Measurements from ENCODE around the gene MMP15.

MMP15 gene

DNA sequence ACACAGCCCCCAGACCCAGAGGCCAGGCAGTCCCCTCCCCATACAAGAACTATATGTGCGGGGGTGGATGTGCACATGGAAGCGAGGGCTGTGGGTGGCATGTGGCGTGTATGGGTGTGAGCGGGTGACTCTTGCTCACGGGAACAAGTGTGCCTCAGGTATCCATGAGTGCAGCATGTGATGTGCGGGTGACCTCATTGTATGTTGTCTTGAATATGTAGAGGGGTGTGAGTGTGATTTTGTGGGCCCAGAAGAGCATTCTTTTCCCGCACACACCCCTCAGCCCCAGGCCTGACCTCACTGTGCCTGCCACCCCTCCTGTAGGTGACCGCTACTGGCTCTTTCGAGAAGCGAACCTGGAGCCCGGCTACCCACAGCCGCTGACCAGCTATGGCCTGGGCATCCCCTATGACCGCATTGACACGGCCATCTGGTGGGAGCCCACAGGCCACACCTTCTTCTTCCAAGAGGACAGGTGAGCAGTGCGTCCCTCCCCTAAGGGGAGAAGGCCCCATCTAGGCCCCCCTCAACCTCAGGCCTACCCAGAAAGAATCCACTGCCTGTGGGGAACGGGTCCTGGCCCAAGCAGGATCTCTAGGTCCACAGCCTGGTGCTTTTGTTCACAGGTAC lies 17.4 kb downstream of the MMP15 start:
- DNase-seq (ENCODE audit: insufficient read length, low spot score) = no peak
- TF ChIP-seq, protein P1, sequence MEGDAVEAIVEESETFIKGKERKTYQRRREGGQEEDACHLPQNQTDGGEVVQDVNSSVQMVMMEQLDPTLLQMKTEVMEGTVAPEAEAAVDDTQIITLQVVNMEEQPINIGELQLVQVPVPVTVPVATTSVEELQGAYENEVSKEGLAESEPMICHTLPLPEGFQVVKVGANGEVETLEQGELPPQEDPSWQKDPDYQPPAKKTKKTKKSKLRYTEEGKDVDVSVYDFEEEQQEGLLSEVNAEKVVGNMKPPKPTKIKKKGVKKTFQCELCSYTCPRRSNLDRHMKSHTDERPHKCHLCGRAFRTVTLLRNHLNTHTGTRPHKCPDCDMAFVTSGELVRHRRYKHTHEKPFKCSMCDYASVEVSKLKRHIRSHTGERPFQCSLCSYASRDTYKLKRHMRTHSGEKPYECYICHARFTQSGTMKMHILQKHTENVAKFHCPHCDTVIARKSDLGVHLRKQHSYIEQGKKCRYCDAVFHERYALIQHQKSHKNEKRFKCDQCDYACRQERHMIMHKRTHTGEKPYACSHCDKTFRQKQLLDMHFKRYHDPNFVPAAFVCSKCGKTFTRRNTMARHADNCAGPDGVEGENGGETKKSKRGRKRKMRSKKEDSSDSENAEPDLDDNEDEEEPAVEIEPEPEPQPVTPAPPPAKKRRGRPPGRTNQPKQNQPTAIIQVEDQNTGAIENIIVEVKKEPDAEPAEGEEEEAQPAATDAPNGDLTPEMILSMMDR (IDR thresholded peaks at IDR 0.05; ENCODE audit: insufficient read depth, missing control alignments) = no peak
- no peak for FAIRE-seq

DNA sequence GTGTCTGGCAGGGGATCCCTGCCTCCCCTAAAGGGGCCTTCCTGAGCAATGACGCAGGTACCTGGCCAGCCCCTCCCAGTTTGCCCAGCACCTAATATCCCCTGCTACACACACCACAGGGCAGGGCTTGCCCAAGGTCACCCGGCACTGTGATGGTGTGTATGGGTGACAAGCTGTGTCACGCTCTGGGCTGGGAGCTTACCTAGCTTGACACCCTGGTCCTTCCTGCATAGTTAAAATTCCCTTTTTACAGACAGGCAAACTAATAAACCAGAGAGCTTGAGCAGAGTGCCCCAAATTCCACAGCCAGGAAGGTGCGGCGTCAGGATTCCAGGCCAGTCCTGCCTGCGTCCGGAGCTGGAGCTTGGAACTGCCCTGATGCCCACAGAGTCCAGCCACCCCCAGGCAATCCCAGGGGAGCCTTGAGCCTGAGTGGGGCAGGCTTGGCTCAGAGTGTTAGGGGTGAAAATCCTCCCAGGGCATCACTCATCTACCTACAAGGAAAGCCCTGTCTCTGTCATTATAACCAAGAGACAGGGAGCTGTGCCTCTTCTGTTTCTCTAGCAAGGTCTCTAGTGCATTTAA lies 18.1 kb downstream of the MMP15 start:
- DNase-seq (ENCODE audit: insufficient read length, low spot score) = no peak
- FAIRE-seq = no peak
- TF ChIP-seq, protein P1 (IDR thresholded peaks at IDR 0.05; ENCODE audit: insufficient read depth, missing control alignments) = no peak

DNA sequence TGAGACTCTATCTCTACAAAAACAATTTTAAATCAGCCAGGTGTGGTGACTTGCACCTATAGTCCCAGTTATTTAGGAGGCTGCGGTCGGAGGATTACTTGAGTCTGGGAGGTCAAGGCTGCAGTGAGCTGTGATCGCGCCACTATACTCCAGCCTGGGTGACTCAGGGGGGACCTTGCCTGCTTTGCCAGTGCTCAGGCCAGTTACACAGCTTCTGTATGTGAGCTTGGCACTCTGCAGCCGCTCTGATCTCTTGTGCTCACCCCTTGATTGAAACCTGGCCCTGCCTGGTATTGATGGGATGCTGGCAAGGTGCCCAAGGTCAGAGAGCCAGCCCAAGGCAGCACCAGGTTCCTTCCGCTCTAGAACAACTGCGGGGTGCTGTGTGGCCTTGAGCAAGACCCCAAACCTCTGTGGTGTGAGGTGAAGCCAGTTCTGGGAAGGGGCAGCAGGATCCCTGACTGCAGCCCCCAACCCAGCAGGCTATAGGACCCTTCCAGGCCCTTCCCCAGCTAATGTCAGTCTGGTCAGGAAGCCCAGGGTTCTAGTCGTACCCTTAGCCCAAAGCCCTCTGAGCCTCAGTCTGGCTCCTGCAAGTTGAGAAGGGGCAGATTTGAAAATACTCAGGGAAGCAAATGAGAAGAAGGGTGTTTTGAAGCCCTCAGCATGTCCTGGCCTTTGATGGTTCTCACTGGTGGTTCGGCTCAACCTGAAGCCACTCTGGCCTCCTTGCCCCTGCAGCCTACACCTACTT lies 18.9 kb downstream of the MMP15 start:
- TF ChIP-seq, protein P1 (IDR thresholded peaks at IDR 0.05; ENCODE audit: insufficient read depth, missing control alignments) = no peak
- FAIRE-seq = no peak
- DNase-seq (ENCODE audit: insufficient read length, low spot score) = no peak

DNA sequence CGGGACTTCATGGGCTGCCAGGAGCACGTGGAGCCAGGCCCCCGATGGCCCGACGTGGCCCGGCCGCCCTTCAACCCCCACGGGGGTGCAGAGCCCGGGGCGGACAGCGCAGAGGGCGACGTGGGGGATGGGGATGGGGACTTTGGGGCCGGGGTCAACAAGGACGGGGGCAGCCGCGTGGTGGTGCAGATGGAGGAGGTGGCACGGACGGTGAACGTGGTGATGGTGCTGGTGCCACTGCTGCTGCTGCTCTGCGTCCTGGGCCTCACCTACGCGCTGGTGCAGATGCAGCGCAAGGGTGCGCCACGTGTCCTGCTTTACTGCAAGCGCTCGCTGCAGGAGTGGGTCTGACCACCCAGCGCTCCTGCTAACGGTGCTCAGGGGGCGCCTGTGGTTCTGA lies 19.5 kb downstream of the MMP15 start:
- no peak for FAIRE-seq
- no peak for DNase-seq (ENCODE audit: insufficient read length, low spot score)
- TF ChIP-seq, protein P1 (IDR thresholded peaks at IDR 0.05; ENCODE audit: insufficient read depth, missing control alignments) = no peak

DNA sequence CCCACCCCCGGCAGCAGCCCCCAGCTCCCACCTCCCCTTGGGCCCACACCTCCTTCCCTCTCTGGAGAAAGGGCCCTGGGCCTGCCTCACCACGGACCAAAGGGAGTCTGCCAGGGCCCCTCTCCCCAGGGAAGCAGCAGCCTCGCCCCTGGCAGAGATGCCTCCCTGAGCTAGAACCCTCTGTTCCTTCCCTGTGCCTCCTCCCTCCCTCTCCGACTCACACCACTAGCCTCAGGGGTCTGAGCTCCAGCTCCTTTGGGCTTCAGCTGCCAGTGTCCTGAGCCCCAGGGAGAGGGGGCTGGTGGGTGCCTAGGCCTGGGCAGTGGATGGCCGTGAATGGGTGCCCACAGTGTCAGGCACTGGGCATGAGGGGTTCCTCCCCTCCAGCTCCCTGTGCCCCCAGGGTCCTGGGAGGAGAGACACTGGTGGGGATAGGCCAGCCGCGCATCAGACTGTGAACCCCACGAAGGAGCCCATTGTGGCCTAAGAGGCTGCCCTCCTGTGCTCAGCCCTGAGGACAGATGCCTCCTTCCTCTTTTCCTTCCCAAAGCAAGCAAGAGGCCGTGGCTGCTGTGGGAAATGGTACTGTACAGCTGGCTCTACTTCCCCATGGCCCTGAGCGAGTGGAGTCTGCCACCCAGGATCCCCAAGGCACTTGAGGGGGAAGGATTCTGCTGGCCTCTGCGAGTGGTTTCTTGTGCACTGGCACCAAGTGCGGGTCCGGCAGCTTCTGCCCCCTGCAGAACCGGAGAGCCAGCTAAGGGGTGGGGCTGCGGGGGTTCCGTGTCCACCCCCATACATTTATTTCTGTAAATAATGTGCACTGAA lies 20.7 kb downstream of the MMP15 start:
- FAIRE-seq = no peak
- DNase-seq (ENCODE audit: insufficient read length, low spot score) = no peak
- TF ChIP-seq, protein P1 (IDR thresholded peaks at IDR 0.05; ENCODE audit: insufficient read depth, missing control alignments) = no peak

DNA sequence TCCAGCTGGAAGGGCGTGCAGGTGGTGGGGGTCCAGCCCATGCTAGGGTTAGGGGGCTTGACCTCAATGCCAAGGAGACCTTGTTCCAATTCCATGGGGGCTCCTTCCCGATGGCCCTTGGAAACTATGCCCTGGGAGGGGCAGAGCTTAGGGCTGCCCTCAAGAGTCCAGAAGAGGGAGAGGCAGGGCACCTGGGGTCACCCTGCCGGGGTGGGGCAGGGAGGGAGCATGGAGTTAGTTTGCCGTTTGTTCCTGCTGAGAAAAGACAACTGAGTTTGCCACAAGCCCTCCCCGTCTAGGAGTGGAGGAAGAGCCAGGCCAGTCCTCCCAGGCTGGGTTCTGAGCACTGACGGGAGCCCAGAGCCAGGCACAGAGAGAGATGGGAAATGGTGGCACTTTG lies 21.4 kb downstream of the MMP15 start:
- no peak for FAIRE-seq

More for the DNA sequence above, 21.4 kb downstream of the MMP15 start:
- TF ChIP-seq, protein P1 (IDR thresholded peaks at IDR 0.05; ENCODE audit: insufficient read depth, missing control alignments) = no peak
- DNase-seq (ENCODE audit: insufficient read length, low spot score) = no peak
